GM10847 (cell line): ENCODE measurements around the gene ASIC1.

Source experiments
- POLR2A ChIP-seq: IDR thresholded peaks from 2 replicates; pipeline ENCODE4 v1.6.1; 2011; ENCODE audit not compliant: insufficient read length; ENCODE audit errors: extremely low read depth

ASIC1 gene

DNA sequence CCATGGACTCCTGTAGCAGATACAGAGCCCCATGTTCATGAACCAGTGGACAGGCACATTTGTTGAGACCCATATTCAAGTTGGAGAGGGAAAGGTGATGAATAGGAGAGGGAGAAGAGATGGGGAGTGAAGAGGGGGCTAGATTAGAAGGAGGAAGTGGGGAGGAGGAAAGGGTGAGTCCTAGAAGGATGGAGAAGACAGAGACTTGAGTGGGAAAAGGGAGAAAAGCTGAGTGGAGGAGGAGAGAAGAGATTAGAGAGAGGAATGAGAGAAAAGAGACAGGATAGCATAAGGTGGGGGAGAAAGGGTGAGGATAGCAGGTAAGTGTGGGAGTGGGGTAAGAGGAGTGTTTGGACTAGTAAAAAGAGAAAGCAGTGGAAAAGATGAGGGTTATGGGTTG is 4.9 kb upstream of the ASIC1 start:
- TF ChIP-seq POLR2A = no peak

DNA sequence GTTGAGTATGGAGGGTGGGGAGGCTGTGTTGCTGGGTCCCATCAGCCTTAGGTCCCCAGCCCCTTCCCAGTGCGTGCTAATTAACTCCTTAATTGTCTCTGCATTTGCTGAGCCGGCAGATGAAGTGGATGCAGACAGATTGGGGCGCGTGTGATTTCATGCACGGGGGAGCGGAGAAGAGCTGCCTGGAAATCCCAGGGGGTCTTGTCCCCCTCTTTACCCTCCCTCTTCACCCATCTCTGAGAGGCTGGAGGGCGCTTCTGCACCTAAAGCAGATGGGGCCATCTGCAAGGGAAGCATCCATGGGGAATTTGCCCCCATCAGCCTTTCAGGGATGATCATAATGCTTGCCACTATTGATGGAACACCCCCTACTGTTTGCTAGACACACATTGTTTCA is 4.4 kb upstream of the ASIC1 start:
- TF ChIP-seq POLR2A = no peak

GRCh38 chr12:50053583-50053982 is 3.8 kb upstream of the ASIC1 start:
- TF ChIP-seq POLR2A = no peak

- no peak for TF ChIP-seq POLR2A
These were observed 1.4 kb upstream of the ASIC1 start for GRCh38 chr12:50055831-50056638.

DNA sequence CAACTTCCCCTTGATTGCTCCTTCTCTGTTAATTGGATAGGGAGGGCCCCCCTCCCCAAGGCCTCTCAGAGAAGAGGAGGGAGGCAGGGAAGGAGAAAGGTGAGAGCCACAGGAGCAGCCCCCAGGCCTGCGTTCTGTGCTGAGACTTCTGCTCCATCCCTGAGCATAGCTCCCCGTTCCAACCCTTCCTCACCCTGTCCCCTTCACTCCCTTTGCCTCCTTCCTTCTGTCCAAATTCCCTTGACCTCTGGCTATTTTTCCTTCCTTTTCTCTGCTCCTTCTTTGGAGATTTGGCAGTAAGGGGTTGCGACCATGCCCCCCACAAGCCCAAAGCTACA is 788 bp upstream of the ASIC1 start:
- TF ChIP-seq POLR2A = no peak

DNA sequence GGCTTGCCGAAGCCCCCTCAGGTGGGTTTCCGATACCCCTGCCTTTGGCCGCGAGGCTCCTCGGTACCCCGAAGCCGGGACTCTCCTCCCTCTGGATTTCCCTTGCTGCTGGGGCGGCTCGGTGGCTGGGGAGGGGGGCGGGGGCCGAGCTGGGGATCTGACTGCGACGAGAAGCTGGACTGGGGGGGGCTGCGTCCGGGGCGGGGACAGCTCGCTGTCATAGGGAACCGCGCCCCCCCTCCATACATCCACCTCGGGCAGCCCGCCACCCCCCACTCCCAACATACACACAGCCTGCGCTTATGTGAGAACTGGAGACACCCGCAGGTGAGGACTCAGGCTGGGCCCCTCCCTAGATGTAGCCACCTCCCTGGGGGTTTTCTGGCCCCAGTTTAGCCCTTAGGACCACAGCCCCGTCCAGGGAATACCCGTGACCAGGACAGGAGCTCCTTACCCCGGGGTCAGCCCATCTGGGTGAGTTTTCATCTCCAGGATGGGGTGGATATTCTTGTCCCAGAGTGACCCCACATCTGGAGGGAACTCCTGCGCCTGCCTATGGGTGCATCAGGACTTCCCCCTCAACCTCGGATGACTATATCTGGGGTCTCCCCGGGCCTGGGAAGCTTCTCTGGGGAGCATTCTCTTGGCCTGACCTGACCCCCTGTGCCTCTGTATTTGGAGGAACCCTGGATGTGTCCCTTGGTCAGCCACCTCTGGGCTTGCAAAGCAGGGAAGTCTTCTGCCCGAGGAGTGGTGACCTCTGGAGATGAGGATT is 687 bp downstream of the ASIC1 start:
- TF ChIP-seq POLR2A = no peak

DNA sequence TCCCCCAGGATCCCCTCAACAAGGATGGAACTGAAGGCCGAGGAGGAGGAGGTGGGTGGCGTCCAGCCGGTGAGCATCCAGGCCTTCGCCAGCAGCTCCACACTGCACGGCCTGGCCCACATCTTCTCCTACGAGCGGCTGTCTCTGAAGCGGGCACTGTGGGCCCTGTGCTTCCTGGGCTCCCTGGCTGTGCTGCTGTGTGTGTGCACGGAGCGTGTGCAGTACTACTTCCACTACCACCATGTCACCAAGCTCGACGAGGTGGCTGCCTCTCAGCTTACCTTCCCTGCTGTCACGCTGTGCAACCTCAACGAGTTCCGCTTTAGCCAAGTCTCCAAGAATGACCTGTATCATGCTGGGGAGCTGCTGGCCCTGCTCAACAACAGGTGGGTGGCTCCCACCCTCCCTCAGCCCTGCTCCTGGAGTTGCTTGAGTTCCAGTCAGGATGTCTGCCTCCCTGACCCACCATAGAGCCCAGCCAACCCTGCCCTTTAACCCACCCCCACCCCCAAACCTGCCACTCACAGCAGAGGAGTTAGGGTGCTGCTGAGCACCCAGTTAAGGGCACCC is 1.4 kb downstream of the ASIC1 start:
- no peak for TF ChIP-seq POLR2A

DNA sequence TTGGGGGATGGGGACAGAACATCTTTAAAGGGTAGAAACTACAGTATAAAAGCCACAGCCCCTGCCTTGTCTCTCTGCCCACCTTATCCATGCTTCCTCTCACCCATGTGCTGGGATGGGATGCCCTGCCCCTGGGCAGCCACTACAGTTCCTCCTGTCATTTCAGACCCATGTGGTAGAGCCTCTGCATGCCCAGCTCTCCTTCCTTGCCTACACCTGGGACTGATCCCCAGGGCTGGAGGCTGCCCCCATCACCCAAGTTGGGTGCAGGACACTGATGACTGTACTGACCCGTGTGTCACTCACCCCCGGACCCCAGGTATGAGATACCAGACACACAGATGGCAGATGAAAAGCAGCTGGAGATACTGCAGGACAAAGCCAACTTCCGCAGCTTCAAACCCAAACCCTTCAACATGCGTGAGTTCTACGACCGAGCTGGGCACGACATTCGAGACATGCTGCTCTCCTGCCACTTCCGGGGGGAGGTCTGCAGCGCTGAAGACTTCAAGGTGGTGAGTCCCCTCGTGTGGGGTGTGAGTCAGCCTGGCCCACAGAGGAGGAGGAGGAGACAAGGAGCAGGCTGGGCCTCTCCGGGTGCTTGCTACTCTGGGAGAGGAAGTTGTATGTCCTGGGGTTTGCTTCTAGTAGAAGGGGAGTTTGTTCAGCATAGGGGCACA is 2.2 kb downstream of the ASIC1 start:
- TF ChIP-seq POLR2A = no peak

DNA sequence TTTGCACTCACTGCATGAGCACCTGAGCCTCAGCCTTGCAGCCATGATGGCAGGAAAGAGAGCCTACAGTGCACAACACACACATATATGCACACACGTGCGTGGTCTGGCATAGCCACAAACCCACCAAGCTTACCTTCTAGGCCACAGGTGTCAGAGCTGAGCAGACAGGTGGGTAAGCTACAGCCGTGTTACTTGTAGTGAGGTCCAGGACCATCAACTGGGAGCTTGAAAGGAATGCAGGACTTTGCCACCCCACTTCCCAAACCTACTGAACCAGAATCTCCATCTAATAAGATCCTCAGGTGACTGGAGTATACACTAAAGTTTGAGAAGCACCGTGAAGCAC is 2.7 kb downstream of the ASIC1 start:
- no peak for TF ChIP-seq POLR2A

GRCh38 chr12:50061171-50061570 is 3.8 kb downstream of the ASIC1 start:
- TF ChIP-seq POLR2A = no peak

DNA sequence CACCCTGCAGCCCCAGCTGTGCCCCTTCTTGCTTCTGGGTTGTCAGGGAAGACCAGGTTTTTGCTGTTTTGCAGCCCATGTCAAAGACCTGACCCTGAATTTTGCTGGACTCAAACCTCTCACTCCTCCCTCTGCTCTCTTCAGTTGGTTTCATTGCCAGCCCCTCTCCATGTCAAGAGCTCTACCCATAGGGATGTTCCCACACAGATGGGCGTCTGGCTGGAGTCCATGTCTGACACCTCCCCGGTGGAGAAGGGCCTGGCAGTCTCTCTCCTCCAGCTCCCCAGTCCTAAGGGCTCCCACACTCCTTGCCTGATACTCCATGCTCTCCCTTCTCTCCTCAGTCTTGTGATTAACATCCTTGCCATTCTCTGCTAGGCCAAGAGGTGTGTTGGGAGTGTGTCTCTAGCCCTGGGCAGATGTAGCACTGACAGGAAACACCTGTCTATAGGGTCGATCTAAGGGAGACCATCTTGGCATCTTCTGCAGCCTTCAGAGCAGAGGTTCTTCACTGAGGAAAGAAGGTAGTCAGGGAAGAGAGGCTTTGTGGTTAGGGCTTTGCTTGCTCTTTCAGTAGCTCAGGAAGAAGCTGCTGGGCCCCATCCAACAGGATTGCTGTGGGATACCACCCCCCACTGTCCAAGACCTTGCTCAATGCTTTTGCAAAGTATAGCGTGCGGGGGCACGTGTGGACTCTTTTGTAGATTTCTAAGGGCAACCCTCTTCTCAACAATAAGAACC is 4.7 kb downstream of the ASIC1 start:
- no peak for TF ChIP-seq POLR2A

DNA sequence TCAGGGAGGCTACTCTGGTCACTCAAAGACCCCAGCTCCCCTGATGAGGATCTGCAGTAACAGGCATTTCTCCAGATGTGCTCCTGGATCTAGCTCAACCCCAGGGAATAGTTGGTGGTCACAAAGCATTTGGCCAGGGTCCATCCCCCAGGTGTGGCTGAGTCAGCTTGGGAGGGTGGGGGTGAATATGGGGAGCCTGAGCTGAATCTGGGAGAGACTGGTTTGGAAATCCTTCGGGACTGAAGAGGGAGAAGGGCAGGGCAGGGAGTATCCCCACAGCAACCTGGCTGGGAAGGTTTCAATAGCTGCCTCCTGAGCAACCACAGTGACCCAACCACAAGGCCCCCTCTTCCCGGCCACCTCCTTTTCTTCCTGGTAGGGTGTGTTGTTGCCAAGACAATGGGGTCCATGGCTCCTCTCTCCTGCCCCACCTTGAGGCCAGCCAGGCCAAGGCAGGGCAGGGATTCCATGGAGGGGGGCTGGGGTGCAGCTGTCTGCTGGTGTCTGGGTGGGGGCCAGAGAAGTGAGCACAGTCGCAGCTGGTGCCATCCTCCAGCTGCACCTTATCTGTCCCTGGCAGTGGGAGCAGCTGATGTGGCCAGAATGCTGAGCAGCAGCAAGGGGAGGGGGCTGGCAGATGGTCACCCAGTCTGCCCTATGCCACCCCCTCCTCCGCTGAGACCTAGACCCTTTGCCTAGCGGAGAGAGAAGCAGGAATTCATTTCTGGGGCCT is 5.5 kb downstream of the ASIC1 start:
- TF ChIP-seq POLR2A = no peak

GRCh38 chr12:50065726-50066310 is 8.4 kb downstream of the ASIC1 start:
- no peak for TF ChIP-seq POLR2A

GRCh38 chr12:50066402-50066801 is 9.0 kb downstream of the ASIC1 start:
- no peak for TF ChIP-seq POLR2A
